Endothelial cell of umbilical vein (primary cell): Measurements from ENCODE around the gene KCNMA1.

ENCODE experiments used
- CTCF ChIP-seq, 2 donors: IDR thresholded peaks; 1 replicate in 1 of 2; 2 replicates in 1 of 2; pipeline ENCODE4 v1.5.1; 2011; ENCODE audit warnings: low read length in 2 of 2, mild to moderate bottlenecking in 2 of 2, moderate library complexity in 2 of 2, control low read depth in 1 of 2, inconsistent platforms in 1 of 2, low read depth in 1 of 2; ENCODE audit not compliant: insufficient read depth in 1 of 2; ENCODE audit errors: extremely low read depth in 1 of 2
- EZH2 ChIP-seq: IDR thresholded peaks from 2 replicates; pipeline ENCODE4 v1.6.1; 2012; ENCODE audit warnings: borderline replicate concordance, low read depth, mild to moderate bottlenecking, moderate library complexity, low read length, inconsistent platforms; ENCODE audit not compliant: severe bottlenecking
- FOS ChIP-seq: IDR thresholded peaks from 2 replicates; pipeline ENCODE4 v1.6.1; 2011; ENCODE audit warnings: mild to moderate bottlenecking, low read length, moderate library complexity, borderline replicate concordance; ENCODE audit not compliant: insufficient read depth
- GATA2 ChIP-seq: IDR thresholded peaks from 2 replicates; pipeline ENCODE4 v1.7.0; 2011; ENCODE audit warnings: low read depth, mild to moderate bottlenecking, moderate library complexity, mixed read lengths, low read length; ENCODE audit not compliant: insufficient read length, insufficient read depth
- MAX ChIP-seq: IDR thresholded peaks from 2 replicates; pipeline ENCODE4 v1.6.1; 2011; ENCODE audit not compliant: insufficient read depth, insufficient read length
- POLR2A ChIP-seq: IDR thresholded peaks from 2 replicates; pipeline ENCODE4 v1.6.1; 2012; ENCODE audit warnings: low read depth, mild to moderate bottlenecking, control low read depth, low read length

DNA sequence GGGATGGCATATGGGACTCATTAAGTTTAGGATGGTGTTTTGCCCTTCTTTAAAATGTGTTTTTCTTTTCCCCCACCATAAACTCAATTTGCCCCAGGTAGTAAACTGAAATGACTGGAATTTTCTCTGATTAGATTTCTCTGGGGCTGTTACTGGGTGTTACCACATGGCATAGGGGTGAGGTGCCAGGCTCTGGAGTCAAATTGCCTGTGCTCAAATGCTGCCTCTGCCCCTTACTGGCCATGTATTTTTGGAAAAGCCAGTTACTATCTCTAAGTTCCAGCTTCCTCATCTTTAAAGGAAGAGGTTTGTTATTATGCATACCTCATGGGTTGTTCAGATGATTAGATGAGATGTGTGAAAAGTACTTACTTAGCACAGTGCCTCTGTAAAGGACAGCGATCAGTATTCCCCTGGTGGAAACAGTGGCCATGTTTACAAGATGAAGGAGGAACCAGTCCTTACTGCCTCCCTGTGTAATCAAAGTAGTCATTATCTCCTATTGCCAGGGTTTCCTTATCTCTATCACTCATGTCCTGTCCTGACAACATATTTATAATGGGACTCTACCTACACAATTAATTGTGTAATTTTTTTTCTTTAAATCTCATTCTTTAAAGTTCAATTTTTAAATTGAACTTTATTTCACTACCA lies 352.0 kb downstream of the KCNMA1 start:
- no peak for TF ChIP-seq CTCF (IDR thresholded peaks at IDR 0.05; ENCODE audit: extremely low read depth in 1 of 2, insufficient read depth in 1 of 2, low read depth in 1 of 2, low read length in 2 of 2)
- TF ChIP-seq EZH2 = no peak
- no peak for TF ChIP-seq POLR2A
- no peak for TF ChIP-seq GATA2
- TF ChIP-seq MAX = no peak
- no peak for TF ChIP-seq FOS
